Fibroblast of lung (primary cell): ENCODE measurements around the gene C2orf49.

Experiments used
- EZH2 ChIP-seq: IDR thresholded peaks from 2 replicates; pipeline ENCODE4 v1.5.1; 2012; ENCODE audit warnings: low read length, control low read depth, mild to moderate bottlenecking; ENCODE audit errors: missing control alignments
- TF ChIP-seq, protein P1 (sequence below), 2 donors: IDR thresholded peaks in 1 of 2; conservative IDR thresholded peaks in 1 of 2; 1 replicate in 1 of 2; 2 replicates in 1 of 2; pipeline ENCODE4 v1.5.1; 2011 to 2012; ENCODE audit warnings: low read length in 2 of 2, control low read depth in 1 of 2, inconsistent platforms in 1 of 2, low read depth in 1 of 2, mild to moderate bottlenecking in 1 of 2

DNA sequence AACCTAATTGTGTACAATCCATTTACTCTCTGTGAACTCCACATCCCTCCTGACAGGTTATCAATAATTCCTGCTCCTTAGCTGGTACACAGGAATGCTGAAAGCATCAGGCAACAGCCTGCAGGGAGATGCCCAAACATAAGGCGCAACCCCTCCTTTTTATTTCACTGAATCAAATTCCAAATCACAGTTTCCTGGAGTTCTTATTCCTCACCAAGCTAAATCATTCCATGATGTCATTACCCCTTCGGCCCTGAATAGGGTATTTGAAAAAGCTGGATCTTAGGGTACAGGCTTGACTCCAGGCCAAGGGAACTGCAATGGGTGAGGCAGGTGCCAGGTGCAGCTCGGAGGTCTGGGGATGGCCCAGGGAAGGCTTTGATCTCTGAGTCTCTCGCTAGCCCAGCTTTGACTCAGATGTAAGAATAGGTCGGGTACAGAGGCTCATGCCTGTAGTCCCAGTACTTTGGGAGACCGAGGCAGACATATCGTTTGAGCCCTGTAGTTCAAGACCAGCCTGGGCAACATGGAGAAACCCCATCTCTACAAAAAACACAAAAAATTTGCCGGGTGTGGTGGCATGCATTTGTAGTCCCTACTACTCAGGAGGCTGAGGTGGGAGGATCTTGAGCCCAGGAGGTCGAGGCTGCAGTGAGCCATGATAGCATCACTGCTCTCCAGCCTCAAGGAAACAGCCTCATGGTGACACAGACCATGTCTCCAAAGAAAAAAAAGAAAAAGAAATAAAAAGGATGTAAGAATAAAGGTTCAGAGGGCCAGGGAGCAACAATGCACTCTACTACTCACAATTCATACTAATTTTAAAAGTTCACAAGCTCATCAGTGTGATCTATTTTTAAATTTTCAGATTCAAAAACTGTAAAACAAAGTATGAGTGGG is 54.7 kb downstream of the C2orf49 start:
- TF ChIP-seq, protein P1, sequence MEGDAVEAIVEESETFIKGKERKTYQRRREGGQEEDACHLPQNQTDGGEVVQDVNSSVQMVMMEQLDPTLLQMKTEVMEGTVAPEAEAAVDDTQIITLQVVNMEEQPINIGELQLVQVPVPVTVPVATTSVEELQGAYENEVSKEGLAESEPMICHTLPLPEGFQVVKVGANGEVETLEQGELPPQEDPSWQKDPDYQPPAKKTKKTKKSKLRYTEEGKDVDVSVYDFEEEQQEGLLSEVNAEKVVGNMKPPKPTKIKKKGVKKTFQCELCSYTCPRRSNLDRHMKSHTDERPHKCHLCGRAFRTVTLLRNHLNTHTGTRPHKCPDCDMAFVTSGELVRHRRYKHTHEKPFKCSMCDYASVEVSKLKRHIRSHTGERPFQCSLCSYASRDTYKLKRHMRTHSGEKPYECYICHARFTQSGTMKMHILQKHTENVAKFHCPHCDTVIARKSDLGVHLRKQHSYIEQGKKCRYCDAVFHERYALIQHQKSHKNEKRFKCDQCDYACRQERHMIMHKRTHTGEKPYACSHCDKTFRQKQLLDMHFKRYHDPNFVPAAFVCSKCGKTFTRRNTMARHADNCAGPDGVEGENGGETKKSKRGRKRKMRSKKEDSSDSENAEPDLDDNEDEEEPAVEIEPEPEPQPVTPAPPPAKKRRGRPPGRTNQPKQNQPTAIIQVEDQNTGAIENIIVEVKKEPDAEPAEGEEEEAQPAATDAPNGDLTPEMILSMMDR (conservative IDR thresholded peaks at IDR 0.05 in 1 of 2, IDR thresholded peaks at IDR 0.05 in 1 of 2; ENCODE audit: low read depth in 1 of 2, low read length in 2 of 2): no peak
- no peak for TF ChIP-seq EZH2
